Left renal cortex interstitium (tissue), 4 donors: ENCODE data around the gene PBX1. TPM values are rescaled to one million over a fixed set of nuclear protein-coding genes. Genes with fewer than 3 reads are reported as not detected.

Experiments
- DNase-seq, 4 donors: peaks; one replicate each; pipeline ENCODE4 v3.0.0-alpha.2; 2013; ENCODE audit warnings: low read depth in 4 of 4, low spot score in 2 of 4, missing footprints in 1 of 4
- polyA plus RNA-seq, 4 donors: library from polyadenylated mRNA; unstranded; fragments of 120-200 nt; gene quantifications; one replicate each; pipeline ENCODE4 v1.2.1, GENCODE V29; 2013; ENCODE audit not compliant: insufficient read length in 4 of 4

PBX1 gene
- polyA plus RNA-seq, 4 donors: 156 to 177 (median 163) TPM

DNA sequence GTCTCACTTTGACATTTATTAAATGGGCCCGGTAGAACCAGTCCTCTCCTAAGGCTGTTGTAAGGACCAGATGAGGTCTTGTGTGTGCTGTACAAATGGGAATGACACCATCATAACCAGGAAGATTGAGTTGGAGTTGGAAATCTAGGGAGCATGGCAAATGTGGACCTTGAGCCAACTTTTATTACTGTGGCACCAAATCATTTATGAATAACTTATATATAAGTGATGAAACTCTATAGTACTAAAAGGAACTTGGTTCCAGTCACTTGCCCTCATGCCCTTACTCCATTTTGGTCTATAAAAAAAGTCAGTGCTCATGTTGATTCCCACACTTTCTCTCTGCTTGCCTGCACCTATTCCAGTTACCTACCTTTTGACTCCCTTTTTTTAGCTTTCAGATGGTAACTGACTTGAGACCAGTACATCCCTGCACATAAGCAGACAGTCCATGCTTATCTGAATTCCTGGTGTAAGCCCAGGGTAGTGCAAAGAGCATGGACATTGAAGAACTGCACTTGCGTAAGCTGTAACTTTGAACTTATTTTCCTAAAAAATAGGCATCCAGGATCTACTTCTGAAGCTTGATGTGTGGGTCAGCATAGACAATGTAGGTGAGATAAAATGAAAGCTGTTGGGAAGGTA, 210.6 kb downstream of the PBX1 start:
- no peak for DNase-seq

DNA sequence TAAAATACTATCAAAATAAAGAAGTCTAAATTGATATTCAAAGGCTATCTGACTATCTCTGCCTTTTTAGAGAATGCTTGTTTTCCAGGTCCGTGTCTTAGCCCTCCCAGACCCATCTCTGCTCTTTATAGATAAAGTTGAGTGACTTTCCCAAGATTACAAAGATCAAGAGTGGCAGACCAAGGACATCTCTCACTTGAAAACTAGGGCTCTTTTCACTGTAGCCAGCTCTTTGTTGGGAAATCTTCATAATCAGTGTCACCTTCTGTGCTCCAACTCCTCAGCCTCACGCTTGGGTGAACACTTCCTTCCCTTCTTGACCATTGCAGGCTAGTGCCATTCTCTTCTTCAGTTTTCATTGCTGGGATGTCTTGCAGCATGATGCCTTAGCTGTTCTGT, 211.1 kb downstream of the PBX1 start:
- no peak for DNase-seq

DNA sequence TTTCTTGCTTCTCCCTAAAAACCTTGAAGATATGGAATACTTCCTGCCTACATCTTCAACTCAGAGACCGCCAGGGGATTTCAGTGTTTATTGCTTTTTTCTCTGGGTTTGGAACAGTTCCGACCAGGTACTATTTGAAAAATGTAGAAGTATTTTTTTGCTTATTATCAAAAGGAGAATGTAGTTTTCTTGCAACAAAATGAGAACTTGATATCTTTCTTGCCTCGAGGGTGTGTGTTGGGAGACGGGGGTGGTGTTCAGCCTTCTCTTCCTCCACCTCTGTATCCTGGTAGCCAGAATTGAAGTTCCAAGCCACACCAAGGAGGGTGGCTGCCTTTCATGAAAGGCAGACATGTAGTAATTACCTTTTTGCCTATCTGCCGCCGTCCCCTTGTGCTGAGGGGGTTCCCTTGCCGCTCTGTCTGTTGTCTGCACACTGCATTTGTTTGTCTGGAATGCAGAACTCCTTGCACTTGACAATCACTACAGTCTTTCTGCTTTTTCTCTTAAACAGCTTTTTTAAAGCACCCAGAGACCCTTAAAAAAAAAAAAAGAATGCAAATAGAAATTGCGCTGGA, 212.1 kb downstream of the PBX1 start:
- DNase-seq: no peak

DNA sequence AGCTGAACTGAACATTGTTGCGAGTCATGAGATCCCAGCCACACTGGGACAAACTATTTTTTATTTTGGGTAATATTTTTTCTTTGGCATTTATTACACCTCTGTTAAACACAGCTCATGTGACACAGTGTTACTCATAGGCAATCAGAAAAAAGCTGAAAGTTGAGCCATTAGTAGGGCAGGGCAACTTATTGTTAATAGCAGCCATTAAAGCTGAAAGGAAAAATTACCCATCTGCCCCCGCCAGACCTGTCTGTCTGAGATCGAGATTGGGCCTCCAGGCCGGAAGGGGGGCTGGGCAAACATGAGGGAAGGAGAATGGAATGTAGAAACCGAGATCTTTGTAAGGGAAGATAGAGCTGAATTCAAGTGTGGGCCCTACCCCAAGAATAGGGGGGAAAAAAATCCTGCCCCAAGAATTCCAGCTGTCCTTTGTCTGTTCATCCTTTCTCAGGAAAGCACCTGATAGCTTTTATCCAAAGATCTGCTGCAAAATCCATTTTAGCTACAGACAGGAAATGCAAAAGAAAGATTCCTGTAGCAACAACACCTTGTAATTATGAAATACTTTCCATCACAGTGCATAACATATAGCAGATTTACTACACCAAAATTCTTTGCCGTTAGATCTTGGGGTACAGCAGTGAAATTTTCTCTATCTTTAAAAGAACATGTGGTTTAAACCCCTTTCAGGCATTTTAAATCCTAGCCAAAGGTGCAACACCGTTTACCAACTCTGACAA, 212.8 kb downstream of the PBX1 start:
- DNase-seq: peak in 1 of 4 donors; percentile 55

DNA sequence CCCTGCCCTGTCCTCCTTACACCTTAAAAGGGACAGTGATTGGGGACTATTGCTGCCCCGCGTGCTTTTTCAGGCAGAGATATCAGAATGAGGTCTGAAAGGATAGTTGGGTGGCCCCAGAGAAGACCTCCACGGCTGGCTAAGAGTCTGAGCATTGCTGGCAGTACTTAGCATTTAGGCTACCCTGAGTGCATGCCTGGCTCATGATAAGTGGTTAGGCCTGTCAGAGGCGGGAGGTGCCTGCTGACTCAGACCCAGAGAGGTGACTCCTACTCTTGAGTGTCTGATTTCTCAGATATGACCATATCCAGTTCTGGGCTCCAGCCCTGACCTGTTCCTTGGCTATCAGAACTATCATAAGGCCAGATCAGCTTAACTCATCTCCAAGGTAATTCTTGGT, 213.7 kb downstream of the PBX1 start:
- DNase-seq: no peak

DNA sequence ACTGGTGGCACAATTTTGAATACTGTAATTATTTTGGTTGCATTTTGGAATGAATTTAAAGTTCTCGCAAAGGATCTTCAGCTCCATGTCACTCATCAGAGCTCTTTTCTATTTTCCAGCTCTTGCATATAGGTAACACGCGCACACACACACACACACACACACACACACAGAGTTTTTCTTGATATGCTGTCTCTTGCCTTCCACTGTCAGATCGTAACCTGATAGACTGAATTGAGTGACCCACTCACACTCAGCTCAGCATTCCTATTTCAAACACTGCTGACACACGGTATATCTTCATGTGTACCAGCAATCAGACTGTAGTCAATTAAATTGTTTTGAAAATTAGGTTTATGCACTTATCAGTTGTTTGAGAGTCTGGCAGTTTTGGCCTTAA, 214.1 kb downstream of the PBX1 start:
- no peak for DNase-seq

DNA sequence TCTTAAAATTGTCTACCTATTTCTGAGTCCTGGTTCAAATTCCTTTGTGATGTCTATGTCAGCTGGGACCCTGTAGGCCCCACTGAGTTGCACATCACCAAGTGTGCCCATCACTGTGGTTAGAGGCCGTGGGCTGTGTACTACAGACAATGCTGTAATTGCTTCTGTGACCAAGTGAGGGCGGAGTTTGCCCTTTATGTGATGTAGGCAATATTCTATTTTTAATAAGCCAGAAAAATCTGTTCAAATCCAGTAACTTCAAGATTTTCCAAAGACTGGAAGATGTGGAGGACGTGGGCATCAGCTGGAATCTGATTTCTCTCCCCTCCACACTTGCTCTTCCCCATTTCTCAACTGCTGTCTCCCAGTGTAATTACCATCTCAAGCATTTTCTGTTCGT, 215.4 kb downstream of the PBX1 start:
- no peak for DNase-seq

DNA sequence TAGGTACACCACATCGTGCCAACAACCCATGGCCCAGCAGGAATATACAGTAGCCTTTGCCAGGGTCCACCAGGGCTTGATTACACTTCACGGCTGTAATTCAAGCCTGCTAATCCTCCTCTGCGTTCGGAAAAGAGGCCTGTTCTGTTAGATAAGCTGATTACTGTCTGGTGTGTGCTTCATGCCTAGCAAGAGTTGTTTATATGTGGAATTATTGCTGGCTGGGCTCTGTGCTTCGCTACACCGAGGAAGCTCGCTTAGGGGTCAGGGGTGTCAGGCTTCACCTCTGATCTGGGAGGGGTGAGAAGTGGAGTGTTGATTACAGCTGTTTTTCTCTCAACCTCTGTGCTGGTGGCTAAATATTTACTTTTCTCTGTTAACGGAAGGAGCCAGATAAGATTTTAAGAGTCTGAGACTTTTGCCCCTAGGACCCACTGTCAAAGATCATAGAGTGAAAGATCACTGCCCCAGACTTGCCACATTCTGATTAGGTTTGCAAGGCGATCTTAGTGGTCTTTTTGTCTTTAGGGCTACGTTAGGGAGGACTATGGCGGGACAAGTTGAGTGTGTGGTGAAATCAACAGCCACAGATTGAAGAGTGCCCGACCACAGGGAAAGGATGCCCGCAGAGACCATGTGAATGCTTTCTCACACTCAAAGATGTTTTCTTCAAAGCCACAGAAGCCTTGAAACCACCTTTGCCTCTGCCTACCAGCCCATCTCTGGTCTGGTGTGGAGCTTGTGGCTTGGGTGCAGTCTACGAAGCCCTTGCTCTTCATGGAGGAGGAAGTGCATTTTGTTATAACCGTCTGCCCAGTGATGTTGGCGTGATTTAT, 216.1 kb downstream of the PBX1 start:
- DNase-seq: no peak

DNA sequence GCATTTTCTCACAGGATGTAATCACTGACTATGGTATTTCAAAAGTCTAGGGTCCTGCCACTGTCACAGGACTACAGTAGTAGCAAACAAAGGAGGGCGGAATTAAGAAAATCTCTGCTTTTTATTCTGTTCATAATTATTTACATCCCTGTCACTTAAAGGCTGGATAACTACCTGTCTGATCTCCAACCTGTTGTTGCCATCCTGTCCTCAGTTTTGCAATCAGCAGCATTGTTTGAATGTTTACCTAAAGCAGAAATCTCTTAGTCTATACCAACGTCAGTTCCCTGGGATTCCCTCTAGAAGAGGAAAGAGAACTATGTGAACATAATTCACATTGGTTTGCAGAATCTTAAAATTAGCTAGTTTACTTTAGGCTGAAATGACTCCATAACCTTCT, 218.5 kb downstream of the PBX1 start:
- no peak for DNase-seq

DNA sequence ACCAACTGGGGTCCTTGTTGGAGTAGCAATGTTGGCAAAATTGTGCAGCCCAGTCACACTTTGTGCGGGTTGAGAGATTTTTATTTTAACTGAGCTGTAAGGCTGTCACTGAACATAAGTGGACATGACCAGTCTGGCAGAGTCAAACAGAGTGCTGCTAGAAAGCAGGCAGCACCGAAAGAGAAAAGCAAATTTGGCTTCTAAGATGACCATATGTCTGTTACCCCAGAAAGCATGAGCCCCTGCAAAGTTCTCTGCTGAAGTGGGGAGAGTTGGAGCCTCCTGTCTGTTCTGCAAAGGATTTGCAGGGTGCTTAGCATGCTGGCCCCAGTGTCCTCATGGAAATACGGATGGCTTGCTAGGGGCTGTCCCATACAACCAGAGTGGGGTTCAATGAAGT, 220.4 kb downstream of the PBX1 start:
- DNase-seq: no peak

DNA sequence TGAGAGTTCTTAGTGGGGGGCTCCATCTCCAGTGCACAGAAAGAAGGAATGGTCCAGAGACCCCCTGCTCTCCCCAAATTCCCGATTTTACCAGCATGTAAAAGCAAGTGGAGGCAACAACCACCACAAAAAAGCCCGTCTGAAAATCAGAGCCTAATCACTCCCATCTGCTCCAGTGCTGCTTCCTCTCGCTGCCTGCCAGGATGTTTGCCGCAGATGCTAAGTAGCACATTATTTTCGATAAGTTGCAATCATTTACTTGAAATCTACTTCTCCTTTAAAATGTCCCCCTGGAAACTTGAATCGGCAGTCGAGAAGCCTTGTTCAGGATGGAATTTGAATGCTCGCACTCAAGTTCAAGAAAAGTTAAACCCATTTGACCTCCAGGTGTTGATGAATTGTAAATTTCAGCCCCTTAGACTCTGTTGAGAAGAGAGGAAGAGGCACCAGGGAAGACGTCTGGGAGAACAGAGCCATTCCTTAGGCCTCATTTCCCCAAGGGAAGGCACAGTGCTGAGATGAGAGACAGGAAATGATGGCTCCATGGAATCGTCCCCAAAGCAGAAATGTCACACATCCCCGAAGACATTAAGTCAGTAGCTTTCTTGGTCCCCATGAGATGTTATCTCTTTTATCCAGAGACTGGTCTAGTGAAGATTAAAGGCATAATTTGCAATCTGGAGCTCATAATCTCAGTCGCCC, 221.3 kb downstream of the PBX1 start:
- DNase-seq: no peak

DNA sequence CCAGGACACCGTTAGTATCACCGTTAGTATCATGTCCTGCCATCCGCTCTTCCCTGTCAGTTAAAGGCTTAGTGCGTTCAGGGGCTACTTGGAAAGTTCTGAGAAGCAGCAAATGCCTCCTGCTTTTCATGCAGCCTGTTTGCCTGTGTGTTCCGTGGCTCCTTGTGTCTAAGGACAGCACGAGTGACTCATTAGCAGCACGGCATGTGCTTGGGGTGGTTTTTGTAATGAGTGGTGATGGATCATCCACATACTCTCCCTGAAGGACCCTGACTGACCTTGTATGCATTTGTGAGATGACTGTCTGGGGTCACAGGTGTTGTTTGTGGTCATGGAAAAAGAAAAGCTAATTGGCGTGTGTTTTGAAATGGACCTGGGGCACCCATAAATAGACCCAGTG, 221.9 kb downstream of the PBX1 start:
- no peak for DNase-seq

DNA sequence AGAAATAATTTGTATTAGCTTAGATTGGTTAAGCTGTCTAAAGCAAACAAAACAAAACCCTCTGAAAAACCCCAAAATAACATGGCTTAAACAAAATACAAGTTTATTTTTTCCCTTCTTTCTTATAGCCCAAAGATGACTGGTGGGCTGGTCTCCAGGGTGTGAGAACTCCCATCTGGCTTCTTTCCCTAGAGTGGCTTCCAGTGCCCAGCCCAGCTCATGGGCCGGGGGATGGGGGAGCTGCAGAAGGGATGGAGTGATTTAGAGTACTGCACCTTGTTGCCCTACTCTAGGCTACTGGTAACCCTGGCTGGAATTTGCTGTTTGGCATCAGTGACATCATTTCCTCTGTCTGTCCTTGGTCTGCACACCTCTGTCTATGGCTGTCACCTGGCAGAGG, 223.0 kb downstream of the PBX1 start:
- no peak for DNase-seq

DNA sequence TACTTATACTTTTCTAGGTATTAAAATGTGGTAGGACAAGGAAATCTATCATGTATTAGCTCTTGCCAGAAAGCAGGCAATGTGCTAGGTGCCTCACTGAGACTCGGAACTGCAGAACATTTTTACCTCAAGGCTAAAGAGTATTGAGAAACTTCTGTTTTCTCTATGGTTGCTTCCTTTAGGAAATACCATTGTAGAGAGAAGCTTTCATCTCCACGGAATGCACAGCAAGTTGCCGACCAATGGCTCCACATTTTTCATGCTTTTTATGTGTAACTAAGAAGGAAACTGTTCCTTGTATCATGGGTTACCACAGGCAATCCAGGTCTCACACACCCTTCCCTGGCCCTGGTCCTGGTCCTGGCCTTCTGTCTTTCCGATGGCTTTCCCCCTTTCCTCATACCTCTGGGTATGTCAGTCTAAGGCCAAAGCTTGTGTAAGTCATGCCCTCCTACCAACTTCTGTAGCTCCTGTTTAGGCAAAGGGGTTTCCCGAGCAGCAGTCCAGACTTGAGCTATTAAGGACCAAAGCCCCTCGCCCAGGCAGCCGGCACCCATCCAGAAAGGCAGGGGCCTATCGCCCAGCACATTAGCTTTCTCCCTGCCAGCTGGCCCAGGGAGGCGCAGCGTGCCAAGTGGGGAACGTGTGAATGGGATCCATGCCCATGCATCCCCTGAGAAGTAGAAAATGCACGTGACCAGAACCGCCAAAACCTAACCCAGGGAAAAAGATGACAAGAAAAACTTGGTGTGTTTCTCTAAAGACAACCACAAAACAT, 225.0 kb downstream of the PBX1 start:
- no peak for DNase-seq

DNA sequence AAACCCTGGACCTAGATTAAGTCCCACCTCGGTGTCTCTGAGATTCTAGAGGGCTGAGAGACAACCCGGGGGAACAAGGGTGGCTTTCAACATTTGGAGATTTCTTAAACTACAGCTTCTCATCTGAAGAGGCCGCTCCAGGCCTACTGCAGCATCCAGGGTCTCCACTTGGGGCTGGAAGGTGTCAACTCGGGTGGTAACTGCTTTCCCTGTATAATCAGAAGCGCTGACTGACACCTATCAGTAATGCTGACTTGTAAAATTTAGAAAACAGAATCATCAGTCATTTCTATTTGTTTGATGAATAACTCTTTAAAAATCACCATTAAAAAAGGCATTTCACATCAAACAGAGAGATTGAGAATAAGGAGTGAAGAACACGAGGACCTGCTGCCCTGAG, 226.0 kb downstream of the PBX1 start:
- DNase-seq: no peak

DNA sequence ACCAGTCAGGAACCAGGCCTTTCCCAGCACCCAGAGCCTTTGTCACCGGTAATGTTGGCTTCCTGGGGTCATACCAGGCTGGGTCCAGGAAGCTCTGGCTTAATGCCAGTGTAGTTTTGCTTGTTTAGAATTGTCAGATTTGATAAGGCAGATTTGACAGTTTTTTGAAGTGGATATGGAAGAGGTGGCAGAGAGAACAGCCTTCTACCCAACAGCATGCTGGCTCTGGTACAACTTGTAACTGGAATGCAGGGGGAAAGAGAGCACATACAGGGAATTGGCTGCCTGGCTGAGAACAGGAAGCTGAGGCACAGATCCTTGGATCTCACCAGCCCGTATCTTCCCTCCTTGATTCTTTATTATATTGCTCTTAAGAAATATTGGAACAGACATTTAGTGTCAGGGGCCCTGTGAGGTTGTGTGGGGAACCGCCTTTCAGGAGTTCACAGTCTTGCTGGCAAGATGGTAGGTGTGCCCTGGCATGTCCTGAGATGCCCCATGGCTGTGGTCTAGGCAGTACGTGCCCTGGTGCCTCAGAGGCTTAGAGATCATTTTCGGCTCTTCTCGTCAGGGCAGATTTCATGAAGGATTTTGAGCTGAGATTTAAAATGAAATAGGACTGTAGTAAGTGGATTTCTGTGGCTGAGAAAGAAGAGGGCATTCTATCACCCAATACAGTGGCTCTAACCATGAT, 227.0 kb downstream of the PBX1 start:
- DNase-seq: no peak

DNA sequence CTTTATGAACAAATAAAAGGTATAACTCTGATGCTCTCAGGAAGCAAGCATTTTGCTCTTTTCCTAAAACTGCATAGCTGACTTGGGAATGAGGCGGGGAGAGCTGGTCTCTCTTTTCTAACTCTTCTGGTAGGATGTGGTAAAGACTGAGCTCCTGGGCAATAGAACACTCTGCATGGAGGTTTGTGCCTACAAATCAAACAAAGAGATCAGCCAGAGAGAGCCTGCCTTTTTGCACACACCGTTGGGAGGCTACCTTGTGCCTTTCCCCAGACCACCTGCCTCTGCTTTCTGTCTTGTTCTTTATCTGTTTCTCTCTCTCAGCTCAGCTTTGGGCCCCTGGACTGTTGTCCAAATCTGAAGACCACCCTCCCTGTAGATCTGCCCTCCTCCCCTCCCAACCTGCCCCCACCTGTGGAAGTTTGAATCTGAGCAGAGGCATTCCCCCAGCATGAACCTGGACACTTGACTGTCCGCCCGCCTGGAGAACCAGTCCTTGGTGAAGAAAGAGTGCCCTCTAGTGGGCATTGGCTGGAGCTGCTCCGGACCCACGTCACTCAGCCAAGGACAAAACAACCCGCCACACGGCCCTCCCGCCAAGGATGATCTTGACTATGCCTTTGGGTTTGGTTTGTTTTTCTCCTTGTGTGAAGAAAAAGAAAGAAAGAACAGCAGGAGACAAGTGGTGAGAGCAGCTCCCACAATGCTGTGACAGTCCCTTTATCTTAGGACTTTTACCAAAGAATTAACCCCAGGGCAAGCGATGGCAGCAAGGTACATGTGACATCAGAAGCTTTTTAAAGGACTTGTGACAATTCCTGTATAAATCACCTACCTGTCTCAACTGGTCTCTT, 228.2 kb downstream of the PBX1 start:
- peak in 3 of 4 donors; percentile 62 to 78 (median 70) for DNase-seq

DNA sequence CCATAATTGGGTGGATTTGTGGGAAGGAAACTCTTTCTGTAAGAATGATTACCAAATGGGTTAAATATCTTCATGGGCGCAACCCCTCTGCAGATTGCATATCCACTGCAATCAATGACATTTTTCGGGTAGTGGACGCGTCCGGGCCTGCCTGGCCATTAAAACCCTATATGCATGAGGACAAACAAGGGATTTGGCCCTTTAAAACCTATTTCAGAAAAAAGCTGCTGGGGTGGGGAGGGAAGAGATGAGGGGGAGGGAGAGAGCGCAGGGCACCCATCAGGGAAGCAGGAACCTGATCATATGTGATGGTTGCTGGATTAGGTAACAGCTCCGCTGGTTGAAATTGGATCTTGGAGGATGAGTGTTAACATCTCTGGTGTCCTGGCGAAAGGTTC, 228.8 kb downstream of the PBX1 start:
- DNase-seq: no peak
